ENCODE results near the gene ADCK1. TPM values are rescaled to one million over a fixed set of nuclear protein-coding genes. Genes with fewer than 3 reads are reported as not detected.
A peak's percentile ranks its signal among the peaks of the same experiment; 100 is the strongest.

Gene ADCK1
- total and polyA plus RNA-seq, 2 of the 13 experiments (the other 11 are each of a cell fraction or from before 2014, with no cell fraction given) = 3.9 to 6.3 TPM

- TF ChIP-seq, protein P1, sequence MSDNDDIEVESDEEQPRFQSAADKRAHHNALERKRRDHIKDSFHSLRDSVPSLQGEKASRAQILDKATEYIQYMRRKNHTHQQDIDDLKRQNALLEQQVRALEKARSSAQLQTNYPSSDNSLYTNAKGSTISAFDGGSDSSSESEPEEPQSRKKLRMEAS (IDR thresholded peaks at IDR 0.05) = no peak
- TF ChIP-seq KDM5A (IDR thresholded peaks at IDR 0.05; ENCODE audit: borderline replicate concordance, low read length) (peak; percentile 86), ZNF430 (CRISPR knock-in tag; IDR thresholded peaks at IDR 0.05) (peak; percentile 62; the same call in 1 of the 2 replicates), RBM39 (IDR thresholded peaks at IDR 0.05; ENCODE audit: low read depth, low read length, poor library complexity, severe bottlenecking) (no peak), PRMT3 (CRISPR knock-in tag; IDR thresholded peaks at IDR 0.05; ENCODE audit: borderline replicate concordance, low read depth) (no peak), BCL6 (CRISPR knock-in tag; IDR thresholded peaks at IDR 0.05) (no peak), ZNF605 (CRISPR knock-in tag; IDR thresholded peaks at IDR 0.05) (peak; percentile 81; the same call in 1 of the 2 replicates), TFDP2 (CRISPR knock-in tag; IDR thresholded peaks at IDR 0.05) (0 out of 2 replicates have a peak, but pooled peaks have one; percentile 21), GATAD2A (CRISPR knock-in tag; IDR thresholded peaks at IDR 0.05) (no peak), ZBTB43 (CRISPR knock-in tag; conservative IDR thresholded peaks at IDR 0.05) (0 out of 2 replicates have a peak, but pooled peaks have one; percentile 3), ZKSCAN8 (CRISPR knock-in tag; IDR thresholded peaks at IDR 0.05; ENCODE audit: borderline replicate concordance) (peak; percentile 14; the same call in 1 of the 2 replicates), ZSCAN29 (CRISPR knock-in tag; conservative IDR thresholded peaks at IDR 0.05) (no peak), SP4 (CRISPR knock-in tag; IDR thresholded peaks at IDR 0.05) (peak; percentile 81), POLR2A (IDR thresholded peaks at IDR 0.05; ENCODE audit: insufficient read depth in 1 of 2, low read depth in 2 of 2, low read length in 2 of 2) (peak; percentile 81 to 84), PCBP1 (IDR thresholded peaks at IDR 0.05; ENCODE audit: borderline replicate concordance, low read depth, low read length) (no peak), ZNF513 (CRISPR knock-in tag; conservative IDR thresholded peaks at IDR 0.05) (no peak)
- TF ChIP-seq, protein P2, sequence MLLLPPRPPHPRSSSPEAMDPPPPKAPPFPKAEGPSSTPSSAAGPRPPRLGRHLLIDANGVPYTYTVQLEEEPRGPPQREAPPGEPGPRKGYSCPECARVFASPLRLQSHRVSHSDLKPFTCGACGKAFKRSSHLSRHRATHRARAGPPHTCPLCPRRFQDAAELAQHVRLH (CRISPR knock-in tag; IDR thresholded peaks at IDR 0.05; ENCODE audit: borderline replicate concordance, low read depth) = peak; percentile 53; the same call in 1 of the 2 replicates
- TF ChIP-seq, protein P3, sequence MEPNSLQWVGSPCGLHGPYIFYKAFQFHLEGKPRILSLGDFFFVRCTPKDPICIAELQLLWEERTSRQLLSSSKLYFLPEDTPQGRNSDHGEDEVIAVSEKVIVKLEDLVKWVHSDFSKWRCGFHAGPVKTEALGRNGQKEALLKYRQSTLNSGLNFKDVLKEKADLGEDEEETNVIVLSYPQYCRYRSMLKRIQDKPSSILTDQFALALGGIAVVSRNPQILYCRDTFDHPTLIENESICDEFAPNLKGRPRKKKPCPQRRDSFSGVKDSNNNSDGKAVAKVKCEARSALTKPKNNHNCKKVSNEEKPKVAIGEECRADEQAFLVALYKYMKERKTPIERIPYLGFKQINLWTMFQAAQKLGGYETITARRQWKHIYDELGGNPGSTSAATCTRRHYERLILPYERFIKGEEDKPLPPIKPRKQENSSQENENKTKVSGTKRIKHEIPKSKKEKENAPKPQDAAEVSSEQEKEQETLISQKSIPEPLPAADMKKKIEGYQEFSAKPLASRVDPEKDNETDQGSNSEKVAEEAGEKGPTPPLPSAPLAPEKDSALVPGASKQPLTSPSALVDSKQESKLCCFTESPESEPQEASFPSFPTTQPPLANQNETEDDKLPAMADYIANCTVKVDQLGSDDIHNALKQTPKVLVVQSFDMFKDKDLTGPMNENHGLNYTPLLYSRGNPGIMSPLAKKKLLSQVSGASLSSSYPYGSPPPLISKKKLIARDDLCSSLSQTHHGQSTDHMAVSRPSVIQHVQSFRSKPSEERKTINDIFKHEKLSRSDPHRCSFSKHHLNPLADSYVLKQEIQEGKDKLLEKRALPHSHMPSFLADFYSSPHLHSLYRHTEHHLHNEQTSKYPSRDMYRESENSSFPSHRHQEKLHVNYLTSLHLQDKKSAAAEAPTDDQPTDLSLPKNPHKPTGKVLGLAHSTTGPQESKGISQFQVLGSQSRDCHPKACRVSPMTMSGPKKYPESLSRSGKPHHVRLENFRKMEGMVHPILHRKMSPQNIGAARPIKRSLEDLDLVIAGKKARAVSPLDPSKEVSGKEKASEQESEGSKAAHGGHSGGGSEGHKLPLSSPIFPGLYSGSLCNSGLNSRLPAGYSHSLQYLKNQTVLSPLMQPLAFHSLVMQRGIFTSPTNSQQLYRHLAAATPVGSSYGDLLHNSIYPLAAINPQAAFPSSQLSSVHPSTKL (CRISPR knock-in tag; IDR thresholded peaks at IDR 0.05) = peak; percentile 62
- TF ChIP-seq, protein P4, sequence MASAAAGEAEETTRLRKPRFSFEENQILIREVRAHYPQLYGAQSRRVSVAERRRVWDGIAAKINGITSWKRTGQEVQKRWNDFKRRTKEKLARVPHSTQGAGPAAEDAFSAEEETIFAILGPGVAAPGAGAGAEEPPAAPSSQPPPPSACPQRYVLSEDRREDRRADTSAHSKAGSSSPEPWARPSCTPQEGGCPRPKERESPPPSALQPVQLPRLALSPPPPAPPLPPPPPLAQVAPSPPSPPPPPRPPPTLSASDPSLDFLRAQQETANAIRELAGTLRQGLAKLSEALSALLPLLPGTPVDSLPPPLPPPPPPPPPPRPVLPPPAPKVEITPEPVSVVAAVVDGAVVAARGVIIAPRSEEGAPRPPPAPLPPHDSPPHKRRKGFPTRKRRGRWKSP (CRISPR knock-in tag; IDR thresholded peaks at IDR 0.05) = peak; percentile 61
These were observed 39.3 kb upstream of the ADCK1 start, which contains the start of gene SNW1 (continued) for GRCh38 chr14:77760381-77761204.

Measured in HepG2 (cell line).